IPS-18c (cell line): ENCODE data around the gene PTPRO.
A peak's percentile ranks its signal among the peaks of the same experiment; 100 is the strongest.

Experiments used
- H3K4me3 ChIP-seq: 2 replicates; pipeline ENCODE4 v1.7.0; 2013; ENCODE audit warnings: low read depth, mild to moderate bottlenecking, low read length, moderate library complexity; ENCODE audit not compliant: insufficient read depth
- H3K9me3 ChIP-seq: one replicate; pipeline ENCODE4 v1.6.1; 2013; ENCODE audit warnings: mild to moderate bottlenecking, low read length, moderate library complexity; ENCODE audit not compliant: control insufficient read depth, insufficient read depth

The PTPRO gene

GRCh38 chr12:15558915-15559528 is 236.7 kb downstream of the PTPRO start:
- no peak overlapping the region for H3K4me3 ChIP-seq
- H3K9me3 ChIP-seq, result no peaks in the 10 kb centered on the region

- H3K4me3 ChIP-seq, result no peak overlapping the region
- no peaks in the 10 kb centered on the region for H3K9me3 ChIP-seq
Measured at GRCh38 chr12:15561396-15561795, 239.1 kb downstream of the PTPRO start.

- H3K9me3 ChIP-seq, result no peaks in the 10 kb centered on the region
- no peak overlapping the region for H3K4me3 ChIP-seq
Measured at GRCh38 chr12:15562263-15562662, 240.0 kb downstream of the PTPRO start.

- H3K4me3 ChIP-seq, result no peak overlapping the region
- H3K9me3 ChIP-seq, result no peaks in the 10 kb centered on the region
Measured at GRCh38 chr12:15563663-15564062, 241.4 kb downstream of the PTPRO start.

- H3K9me3 ChIP-seq, result no peaks in the 10 kb centered on the region
- no peak overlapping the region for H3K4me3 ChIP-seq
Measured at GRCh38 chr12:15574353-15574752, 252.0 kb downstream of the PTPRO start.

GRCh38 chr12:15575671-15576541 is 253.6 kb downstream of the PTPRO start:
- H3K4me3 ChIP-seq, result no peak overlapping the region

GRCh38 chr12:15580431-15580830 is 258.1 kb downstream of the PTPRO start:
- no peaks in the 10 kb centered on the region for H3K9me3 ChIP-seq

More at GRCh38 chr12:15575671-15576541, 253.6 kb downstream of the PTPRO start:
- H3K9me3 ChIP-seq, result no peaks in the 10 kb centered on the region

GRCh38 chr12:15581006-15581405 is 258.7 kb downstream of the PTPRO start:
- no peaks in the 10 kb centered on the region for H3K9me3 ChIP-seq
- no peak overlapping the region for H3K4me3 ChIP-seq

More at GRCh38 chr12:15580431-15580830, 258.1 kb downstream of the PTPRO start:
- no peak overlapping the region for H3K4me3 ChIP-seq

- H3K9me3 ChIP-seq, result no peaks in the 10 kb centered on the region
- H3K4me3 ChIP-seq, result no peak overlapping the region
Measured at GRCh38 chr12:15583804-15584203, 261.5 kb downstream of the PTPRO start.

- H3K4me3 ChIP-seq, result no peak overlapping the region
Measured at GRCh38 chr12:15584366-15585041, 262.2 kb downstream of the PTPRO start.

GRCh38 chr12:15589328-15590032 is 267.2 kb downstream of the PTPRO start:
- Histone ChIP-seq H3K4me3 (no peak overlapping the region), H3K9me3 (no peaks in the 10 kb centered on the region)

More at GRCh38 chr12:15584366-15585041, 262.2 kb downstream of the PTPRO start:
- no peaks in the 10 kb centered on the region for H3K9me3 ChIP-seq

- no peaks in the 10 kb centered on the region for H3K9me3 ChIP-seq
- H3K4me3 ChIP-seq, result peak overlapping the region; percentile 49
Measured at GRCh38 chr12:15590180-15590826, 268.0 kb downstream of the PTPRO start.

- H3K9me3 ChIP-seq, result no peaks in the 10 kb centered on the region
- H3K4me3 ChIP-seq, result no peak overlapping the region
Measured at GRCh38 chr12:15591811-15592210, 269.5 kb downstream of the PTPRO start.

- no peak overlapping the region for H3K4me3 ChIP-seq
- no peaks in the 10 kb centered on the region for H3K9me3 ChIP-seq
Measured at GRCh38 chr12:15592934-15593333, 270.6 kb downstream of the PTPRO start.

GRCh38 chr12:15596174-15596573 is 273.9 kb downstream of the PTPRO start:
- Histone ChIP-seq H3K9me3 (no peaks in the 10 kb centered on the region), H3K4me3 (no peak overlapping the region)

GRCh38 chr12:15597125-15597830 is 275.0 kb downstream of the PTPRO start:
- Histone ChIP-seq H3K9me3 (no peaks in the 10 kb centered on the region), H3K4me3 (no peak overlapping the region)
